ENCODE measurements around the gene FUNDC2. TPM values are rescaled to one million over a fixed set of nuclear protein-coding genes. Genes with fewer than 3 reads are reported as not detected.
A peak's percentile ranks its signal among the peaks of the same experiment; 100 is the strongest.

The FUNDC2 gene
- total and polyA plus RNA-seq, 2 of the 4 experiments (the other 2 are of a cell fraction) = 42.5 to 51.7 TPM

- dilution Hi-C loops (cut with HindIII; ENCODE audit: low sequenced_read_pairs, unreplicated experiment) = no loop called here
- BruUV-seq (replicated peaks) = no TSS peak
Measured at GRCh38 chrX:155026420-155026726, 271 bp upstream of the FUNDC2 start.

More at GRCh38 chrX:155026420-155026726, 271 bp upstream of the FUNDC2 start:
- H3K4me2 ChIP-seq (ENCODE audit: low read depth, low read length) = peak overlapping the region; percentile 83
- H3K79me1 ChIP-seq (ENCODE audit: low read depth in 1 of 2, low read length in 2 of 2) = peaks cover 0 to 7% of the 10 kb centered on the region in 2 experiments; a peak in 2 of 4 replicates
- peak overlapping the region; percentile 83 for H3K9ac ChIP-seq (ENCODE audit: low read depth, low read length)
- H3K56ac ChIP-seq (ENCODE audit: extremely low read depth, insufficient read depth, low read length) = no peak overlapping the region
- H3K27ac ChIP-seq (ENCODE audit: insufficient read depth, low read length) = peak overlapping the region; percentile 94
- DNase-seq = no peak
- TF ChIP-seq SMC3 (IDR thresholded peaks at IDR 0.05; ENCODE audit: low read depth, low read length) (no peak), RCOR1 (IDR thresholded peaks at IDR 0.05; ENCODE audit: insufficient replicate concordance, low read length) (no peak), MAFK (IDR thresholded peaks at IDR 0.05; ENCODE audit: low read depth, low read length) (no peak), BHLHE40 (IDR thresholded peaks at IDR 0.05; ENCODE audit: low read depth, low read length) (no peak), CEBPB (IDR thresholded peaks at IDR 0.05; ENCODE audit: low read depth, low read length) (no peak), FOS (IDR thresholded peaks at IDR 0.05; ENCODE audit: low read depth, low read length) (no peak)
- peak overlapping the region; percentile 77 to 90; a peak in 3 of 4 replicates for H4K8ac ChIP-seq (ENCODE audit: low read depth in 2 of 2, low read length in 2 of 2)
- CTCF ChIA-PET = no interaction called here
- H3K27me3 ChIP-seq (ENCODE audit: control insufficient read depth, insufficient read depth, low read length) = no peaks in the 10 kb centered on the region; the same call in 1 of the 2 replicates
- peak overlapping the region; percentile 91; the same call in 1 of the 2 replicates for H4K5ac ChIP-seq (ENCODE audit: low read depth, low read length)
- no peaks in the 10 kb centered on the region for H3K9me3 ChIP-seq (ENCODE audit: control insufficient read depth, insufficient read depth, low read length)
- no peaks in the 10 kb centered on the region for H4K20me1 ChIP-seq (ENCODE audit: insufficient read depth, low read length)
- ATAC-seq (ENCODE audit: low read depth) = no peak
- H2BK15ac ChIP-seq (ENCODE audit: low read depth, low read length) = no peak overlapping the region; the same call in 2 of the 3 replicates
- H3K14ac ChIP-seq (replicated peaks; ENCODE audit: low read depth, low read length) = no peak overlapping the region
- H3K23ac ChIP-seq (ENCODE audit: low read depth, low read length) = 0 out of 2 replicates have a peak overlapping the region, but pooled peaks have one; percentile 77
- H2AK5ac ChIP-seq (ENCODE audit: low read depth, low read length) = no peak overlapping the region
- H2BK120ac ChIP-seq (ENCODE audit: low read depth, low read length) = no peak overlapping the region
- H3K36me3 ChIP-seq (ENCODE audit: control insufficient read depth, insufficient read depth, low read length) = no peaks in the 10 kb centered on the region
- no peak overlapping the region; the same call in 1 of the 2 replicates for H3K4ac ChIP-seq (ENCODE audit: low read depth, low read length)
- no peak overlapping the region for H2AK9ac ChIP-seq (replicated peaks; ENCODE audit: low read depth, low read length, poor library complexity)
- H3K4me3 ChIP-seq (ENCODE audit: insufficient read depth, low read depth, low read length) = peak overlapping the region; percentile 96
- peak overlapping the region; percentile 93 for H2AFZ ChIP-seq (replicated peaks; ENCODE audit: low read length, poor library complexity)
- intact Hi-C loops (cut with micrococcal nuclease) (loop anchor here (2.0 kb wide), 1 partner anchor 44 kb away; the partner anchor contains the start of genes BRCC3, CMC4 and MTCP1), in situ Hi-C loops (cut with MboI; ENCODE audit: low sequenced_read_pairs) (no loop called here)
- H3K18ac ChIP-seq (ENCODE audit: low read depth, low read length) = peak overlapping the region; percentile 90
- H3K4me1 ChIP-seq (ENCODE audit: control insufficient read depth, insufficient read depth, low read length) = no peaks in the 10 kb centered on the region
- peak overlapping the region; percentile 85 for H2BK5ac ChIP-seq (ENCODE audit: low read depth, low read length, poor library complexity, severe bottlenecking)
- WGBS, 2 experiments (ENCODE audit: extremely low coverage in 2 of 2, insufficient read length in 1 of 2) = no CpG with 5 or more reads among the region's 16 CpGs
- POLR2A ChIA-PET (ENCODE audit: unreplicated experiment) = no interaction called here
- no peak overlapping the region; the same call in 1 of the 2 replicates for H2BK20ac ChIP-seq (ENCODE audit: low read depth, low read length)
- H4K91ac ChIP-seq (ENCODE audit: insufficient read depth, low read depth, low read length) = peak overlapping the region; percentile 72
- no peaks in the 10 kb centered on the region for H3K9me1 ChIP-seq (ENCODE audit: insufficient read depth, low read length)

Data from IMR-90 (cell line).